Karpas-422 (cell line): ENCODE measurements around the gene WBP1. TPM values are rescaled to one million over a fixed set of nuclear protein-coding genes. Genes with fewer than 3 reads are reported as not detected.

Experiments
- DNase-seq: peaks from one replicate; pipeline ENCODE4 v3.0.0-alpha.2; 2015
- H2AFZ ChIP-seq: fragments of 200-600 bp; sonication (generic); 2 replicates; pipeline ENCODE4 v1.6.1; 2014; ENCODE audit warnings: antibody characterized with exemption, low read length, mixed read lengths
- H3K27ac ChIP-seq: fragments of 200-600 bp; sonication (generic); 2 replicates; pipeline ENCODE4 v1.5.1; 2014; ENCODE audit warnings: mild to moderate bottlenecking, low read length, moderate library complexity
- H3K27me3 ChIP-seq: fragments of 200-600 bp; sonication (generic); 2 replicates; pipeline ENCODE4 v1.6.1; 2014; ENCODE audit warnings: low read length, mixed read lengths
- H3K36me3 ChIP-seq: fragments of 200-600 bp; sonication (generic); 2 replicates; pipeline ENCODE4 v1.6.1; 2014; ENCODE audit warnings: low read length, mixed read lengths; ENCODE audit not compliant: insufficient read depth
- H3K4me1 ChIP-seq: fragments of 200-600 bp; sonication (generic); 2 replicates; pipeline ENCODE4 v1.6.1; 2014; ENCODE audit warnings: mild to moderate bottlenecking, low read length, mixed read lengths
- H3K4me2 ChIP-seq: fragments of 200-600 bp; sonication (generic); 2 replicates; pipeline ENCODE4 v1.6.1; 2014; ENCODE audit warnings: low read length, low read depth, mild to moderate bottlenecking; ENCODE audit not compliant: poor library complexity, severe bottlenecking
- H3K4me3 ChIP-seq: fragments of 200-600 bp; sonication (generic); 2 replicates; pipeline ENCODE4 v1.5.1; 2014; ENCODE audit warnings: mild to moderate bottlenecking, antibody characterized with exemption, low read length, mixed read lengths
- H3K79me2 ChIP-seq: fragments of 200-600 bp; sonication (generic); 2 replicates; pipeline ENCODE4 v1.6.1; 2014; ENCODE audit warnings: mild to moderate bottlenecking, low read length, mixed read lengths
- H3K9ac ChIP-seq: fragments of 200-600 bp; sonication (generic); 2 replicates; pipeline ENCODE4 v1.6.0; 2014; ENCODE audit warnings: low read length
- H3K9me2 ChIP-seq: fragments of 200-600 bp; sonication (generic), shearing (Covaris generic); replicated peaks from 2 replicates; pipeline ENCODE4 v1.6.0; 2014; ENCODE audit warnings: mild to moderate bottlenecking, low read length, moderate library complexity; ENCODE audit not compliant: insufficient read depth
- H3K9me3 ChIP-seq: fragments of 300-700, 200-600 bp; sonication (generic); 2 replicates; pipeline ENCODE4 v1.6.1; 2014; ENCODE audit warnings: low read length, mixed read lengths
- H4K20me1 ChIP-seq: fragments of 200-600 bp; sonication (generic); 2 replicates; pipeline ENCODE4 v1.6.1; 2014; ENCODE audit warnings: mild to moderate bottlenecking, antibody characterized with exemption, low read length, low read depth; ENCODE audit not compliant: insufficient read depth
- total RNA-seq: library from RNA; depleted of rRNA; stranded (reverse); fragments of >200 nt; shearing (Covaris generic); gene quantifications from 2 replicates; pipeline ENCODE4 v1.2.3, GENCODE V29; 2014; ENCODE audit warnings: low replicate concordance

WBP1 gene
- total RNA-seq, 1 experiment from 2014 or later, result 149 TPM

- peak overlapping the region; percentile 23; the same call in 1 of the 2 replicates for H3K27ac ChIP-seq
- no peaks in the 10 kb centered on the region for H3K9me3 ChIP-seq
- no peak overlapping the region for H3K4me3 ChIP-seq
- no peaks in the 10 kb centered on the region for H3K9me2 ChIP-seq
- no peak for DNase-seq
- H3K4me2 ChIP-seq, result peak overlapping the region; percentile 91
- no peaks in the 10 kb centered on the region for H4K20me1 ChIP-seq
- H3K4me1 ChIP-seq, result peaks cover 44% of the 10 kb centered on the region
- H3K9ac ChIP-seq, result peak overlapping the region; percentile 86
- H3K36me3 ChIP-seq, result peaks cover 15% of the 10 kb centered on the region
- no peak overlapping the region for H2AFZ ChIP-seq
- no peaks in the 10 kb centered on the region for H3K27me3 ChIP-seq
- H3K79me2 ChIP-seq, result peaks cover 19% of the 10 kb centered on the region
Measured at GRCh38 chr2:74424139-74424992, 33.9 kb upstream of the WBP1 start.

DNA sequence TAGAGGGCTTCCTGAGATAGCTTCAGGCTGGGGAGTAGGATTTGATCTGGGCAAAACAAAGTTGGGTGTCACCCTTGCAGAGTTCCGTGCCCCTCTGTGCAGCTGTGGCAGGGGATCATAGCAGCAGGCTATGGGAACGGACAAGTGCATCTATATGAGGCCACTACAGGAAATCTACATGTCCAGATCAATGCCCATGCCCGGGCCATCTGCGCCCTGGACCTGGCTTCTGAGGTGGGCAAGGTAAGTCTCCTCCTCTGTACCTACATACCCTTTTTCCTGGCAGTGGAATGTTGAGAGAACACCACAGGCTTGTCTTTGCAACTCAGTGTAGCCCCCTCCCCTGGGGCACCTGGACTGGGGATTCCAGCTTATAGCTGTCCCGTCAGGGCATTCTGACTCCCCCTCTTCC lies 33.2 kb upstream of the WBP1 start:
- no peaks in the 10 kb centered on the region for H3K9me2 ChIP-seq
- H2AFZ ChIP-seq, result no peak overlapping the region
- no peak overlapping the region for H3K27ac ChIP-seq
- peaks cover 15% of the 10 kb centered on the region for H3K36me3 ChIP-seq
- H3K27me3 ChIP-seq, result no peaks in the 10 kb centered on the region
- no peak overlapping the region for H3K4me3 ChIP-seq
- peaks cover 38% of the 10 kb centered on the region for H3K4me1 ChIP-seq
- DNase-seq, result no peak
- H4K20me1 ChIP-seq, result no peaks in the 10 kb centered on the region
- H3K9me3 ChIP-seq, result no peaks in the 10 kb centered on the region
- H3K79me2 ChIP-seq, result peaks cover 19% of the 10 kb centered on the region
- H3K4me2 ChIP-seq, result no peak overlapping the region
- no peak overlapping the region for H3K9ac ChIP-seq

GRCh38 chr2:74425523-74425922 lies 32.7 kb upstream of the WBP1 start:
- H3K4me3 ChIP-seq, result no peak overlapping the region
- H3K79me2 ChIP-seq, result peaks cover 19% of the 10 kb centered on the region
- no peaks in the 10 kb centered on the region for H3K9me2 ChIP-seq
- H3K4me2 ChIP-seq, result no peak overlapping the region
- peaks cover 33% of the 10 kb centered on the region for H3K4me1 ChIP-seq
- no peaks in the 10 kb centered on the region for H3K9me3 ChIP-seq
- no peak overlapping the region for H3K9ac ChIP-seq
- no peak overlapping the region for H3K27ac ChIP-seq
- H3K27me3 ChIP-seq, result no peaks in the 10 kb centered on the region
- no peak overlapping the region for H2AFZ ChIP-seq
- no peak for DNase-seq
- H3K36me3 ChIP-seq, result peaks cover 15% of the 10 kb centered on the region
- no peaks in the 10 kb centered on the region for H4K20me1 ChIP-seq

GRCh38 chr2:74426181-74426758 lies 32.0 kb upstream of the WBP1 start:
- H2AFZ ChIP-seq, result no peak overlapping the region
- H3K36me3 ChIP-seq, result peaks cover 15% of the 10 kb centered on the region
- H3K79me2 ChIP-seq, result peaks cover 19% of the 10 kb centered on the region
- H3K4me3 ChIP-seq, result no peak overlapping the region
- DNase-seq, result no peak
- H3K9ac ChIP-seq, result no peak overlapping the region
- H3K9me2 ChIP-seq, result no peaks in the 10 kb centered on the region
- no peaks in the 10 kb centered on the region for H3K27me3 ChIP-seq
- H3K27ac ChIP-seq, result no peak overlapping the region
- no peaks in the 10 kb centered on the region for H3K9me3 ChIP-seq
- no peak overlapping the region for H3K4me2 ChIP-seq
- H4K20me1 ChIP-seq, result no peaks in the 10 kb centered on the region
- H3K4me1 ChIP-seq, result peaks cover 25% of the 10 kb centered on the region

DNA sequence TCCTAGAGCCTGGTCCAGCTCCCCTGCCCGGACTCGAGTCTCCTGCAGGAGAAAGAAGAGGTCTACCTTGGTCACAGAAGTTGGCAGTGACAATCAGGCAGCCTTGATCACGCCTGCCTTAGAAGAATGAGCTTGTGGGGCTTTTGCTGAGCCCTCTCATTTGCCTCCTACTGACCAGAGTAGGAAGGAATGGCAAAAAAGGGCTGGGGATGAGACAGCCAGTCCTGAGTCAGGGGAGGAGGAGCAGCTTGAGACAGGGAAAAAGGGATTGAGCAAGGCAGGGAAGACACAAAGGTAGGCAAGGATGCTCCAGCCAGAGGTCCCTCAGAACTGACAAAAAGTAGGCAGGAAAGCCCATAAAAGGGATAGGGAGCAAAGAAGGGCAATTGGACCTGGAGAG lies 30.7 kb upstream of the WBP1 start:
- no peak for DNase-seq
- Histone ChIP-seq H3K27ac (no peak overlapping the region), H3K4me3 (no peak overlapping the region), H4K20me1 (no peaks in the 10 kb centered on the region), H3K27me3 (no peaks in the 10 kb centered on the region), H3K9me3 (no peaks in the 10 kb centered on the region), H3K36me3 (peaks cover 15% of the 10 kb centered on the region), H2AFZ (no peak overlapping the region), H3K4me1 (peaks cover 20% of the 10 kb centered on the region), H3K9me2 (no peaks in the 10 kb centered on the region), H3K9ac (no peak overlapping the region), H3K79me2 (peaks cover 11% of the 10 kb centered on the region), H3K4me2 (no peak overlapping the region)

- Histone ChIP-seq H3K9me3 (no peaks in the 10 kb centered on the region), H3K4me3 (no peak overlapping the region), H4K20me1 (no peaks in the 10 kb centered on the region), H3K9me2 (no peaks in the 10 kb centered on the region), H3K27me3 (no peaks in the 10 kb centered on the region), H3K4me2 (no peak overlapping the region), H3K4me1 (peaks cover 9% of the 10 kb centered on the region), H3K79me2 (peaks cover under 1% of the 10 kb centered on the region; the same call in 1 of the 2 replicates), H3K9ac (no peak overlapping the region), H2AFZ (no peak overlapping the region), H3K36me3 (peaks cover 15% of the 10 kb centered on the region), H3K27ac (no peak overlapping the region)
- DNase-seq, result no peak
Measured at GRCh38 chr2:74428675-74429074, 29.6 kb upstream of the WBP1 start.

DNA sequence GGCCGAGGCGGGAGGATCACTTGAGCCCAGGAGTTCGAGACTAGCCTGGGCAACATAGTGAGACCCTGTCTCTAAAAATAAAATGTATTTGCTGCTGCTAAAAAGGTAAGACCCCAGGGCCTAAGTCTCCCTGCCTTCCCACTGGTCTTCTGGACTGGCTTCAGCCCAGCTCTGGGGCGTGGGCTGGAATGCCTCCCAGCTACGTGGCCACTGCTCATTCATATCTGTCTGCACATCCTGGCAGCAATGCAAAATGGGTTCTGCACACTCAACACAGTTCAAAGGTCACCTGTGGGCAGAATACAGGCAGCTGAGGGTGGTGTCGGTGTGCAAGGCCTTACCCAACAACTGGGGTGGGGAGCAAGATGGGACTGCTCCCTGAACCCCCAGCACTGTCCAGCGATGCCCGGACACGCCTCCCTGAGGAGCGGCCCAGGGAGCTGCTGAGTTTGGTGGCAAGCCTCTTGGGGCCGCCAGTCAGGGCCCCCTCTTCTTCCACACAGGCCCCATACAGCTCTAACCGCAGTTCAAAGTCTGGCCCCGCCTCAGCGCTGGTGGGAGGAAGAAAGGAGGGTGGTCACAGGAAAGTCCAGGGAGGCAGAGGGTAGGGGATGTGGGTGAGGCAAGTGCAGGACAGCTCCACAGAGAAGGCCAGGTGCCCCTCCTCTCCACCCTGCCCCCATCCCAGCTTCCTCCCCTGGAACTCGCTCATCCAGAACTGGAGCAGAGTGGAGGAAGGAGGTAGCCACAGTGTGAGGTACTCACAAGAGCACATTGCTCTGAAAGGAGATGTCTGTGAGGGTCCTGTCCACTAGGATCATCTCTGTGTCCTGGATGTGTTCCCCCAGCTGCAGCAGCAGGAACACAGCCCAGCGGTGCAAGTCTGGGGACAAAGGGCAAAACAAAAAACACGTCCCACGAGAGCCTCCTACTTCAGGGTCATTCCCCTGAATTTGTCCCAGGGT lies 28.5 kb upstream of the WBP1 start:
- Histone ChIP-seq H3K4me2 (no peak overlapping the region), H3K9ac (no peak overlapping the region), H3K27ac (no peak overlapping the region), H3K27me3 (no peaks in the 10 kb centered on the region), H3K36me3 (peaks cover 11% of the 10 kb centered on the region), H3K79me2 (no peaks in the 10 kb centered on the region), H4K20me1 (no peaks in the 10 kb centered on the region), H2AFZ (no peak overlapping the region), H3K4me3 (no peak overlapping the region), H3K9me3 (no peaks in the 10 kb centered on the region), H3K4me1 (no peaks in the 10 kb centered on the region), H3K9me2 (no peaks in the 10 kb centered on the region)
- DNase-seq, result no peak

DNA sequence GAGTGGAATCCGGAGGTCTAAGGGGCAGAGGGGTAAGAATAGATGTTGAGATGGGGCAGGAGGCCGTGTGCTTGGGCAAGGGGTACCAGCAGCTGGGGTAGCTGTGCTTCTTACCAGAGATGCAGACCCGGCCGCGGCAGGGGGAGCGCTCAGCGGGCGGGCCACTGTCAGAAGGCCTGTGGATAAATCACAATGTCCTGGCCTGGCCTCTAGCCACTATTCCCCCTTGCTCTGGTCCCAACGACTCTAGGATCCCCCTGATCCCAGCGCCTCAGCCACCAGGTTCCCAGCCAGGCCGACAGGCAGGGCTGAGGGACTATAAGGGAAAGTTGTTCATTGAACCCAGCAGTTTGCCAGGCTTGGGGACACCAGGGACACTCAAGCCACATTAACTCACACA lies 27.7 kb upstream of the WBP1 start:
- no peaks in the 10 kb centered on the region for H3K27me3 ChIP-seq
- no peak overlapping the region for H2AFZ ChIP-seq
- H3K4me3 ChIP-seq, result no peak overlapping the region
- H4K20me1 ChIP-seq, result no peaks in the 10 kb centered on the region
- no peak overlapping the region for H3K27ac ChIP-seq
- H3K36me3 ChIP-seq, result peaks cover 9% of the 10 kb centered on the region
- no peak for DNase-seq
- H3K9me3 ChIP-seq, result no peaks in the 10 kb centered on the region
- H3K9me2 ChIP-seq, result no peaks in the 10 kb centered on the region
- no peak overlapping the region for H3K4me2 ChIP-seq
- no peak overlapping the region for H3K9ac ChIP-seq
- no peaks in the 10 kb centered on the region for H3K4me1 ChIP-seq
- no peaks in the 10 kb centered on the region for H3K79me2 ChIP-seq
